Measurements from ENCODE around the gene IGSF6. TPM values are rescaled to one million over a fixed set of nuclear protein-coding genes. Genes with fewer than 3 reads are reported as not detected.
"Not testable (repeated sequence)": the region's sequence is repeated elsewhere in the genome, so short reads cannot be mapped to it uniquely, and the experiment has no call there.

The IGSF6 gene
- total RNA-seq, 2 experiments from 2014 or later: 0.20 TPM; not detected in 1

DNA sequence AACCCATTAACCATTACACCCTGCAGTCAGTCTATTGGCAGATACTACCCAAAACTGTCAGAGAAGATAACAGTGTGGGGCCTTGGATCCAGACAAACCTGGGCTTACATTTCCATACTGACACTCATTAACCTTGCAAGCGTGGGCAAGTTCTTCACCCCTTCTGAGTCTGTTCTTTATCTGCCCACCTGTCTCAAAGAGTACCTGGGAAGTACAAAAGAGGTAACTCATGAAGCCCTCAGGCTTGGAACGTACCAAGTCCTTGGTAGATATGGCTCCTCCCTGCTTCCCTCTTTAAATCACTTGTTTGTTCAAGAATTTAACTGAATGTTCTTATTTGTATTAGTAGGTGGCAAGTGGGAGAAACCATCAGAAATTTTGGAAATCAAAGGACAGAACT, 2.5 kb upstream of the IGSF6 start:
- H3K9me3 Mint-ChIP-seq: no peaks in the 10 kb centered on the region
- H3K36me3 Mint-ChIP-seq (ENCODE audit: low read depth): peaks cover 19% of the 10 kb centered on the region
- H3K27ac Mint-ChIP-seq: no peak overlapping the region
- no peaks in the 10 kb centered on the region for H3K27me3 Mint-ChIP-seq
- intact Hi-C loops (cut with micrococcal nuclease): loop anchor here (5.0 kb wide), 1 partner anchor 52 kb away; no protein-coding TSS in a partner anchor
- H3K4me1 Mint-ChIP-seq (ENCODE audit: low read depth): peaks cover 45% of the 10 kb centered on the region
- TF ChIP-seq, protein P1, sequence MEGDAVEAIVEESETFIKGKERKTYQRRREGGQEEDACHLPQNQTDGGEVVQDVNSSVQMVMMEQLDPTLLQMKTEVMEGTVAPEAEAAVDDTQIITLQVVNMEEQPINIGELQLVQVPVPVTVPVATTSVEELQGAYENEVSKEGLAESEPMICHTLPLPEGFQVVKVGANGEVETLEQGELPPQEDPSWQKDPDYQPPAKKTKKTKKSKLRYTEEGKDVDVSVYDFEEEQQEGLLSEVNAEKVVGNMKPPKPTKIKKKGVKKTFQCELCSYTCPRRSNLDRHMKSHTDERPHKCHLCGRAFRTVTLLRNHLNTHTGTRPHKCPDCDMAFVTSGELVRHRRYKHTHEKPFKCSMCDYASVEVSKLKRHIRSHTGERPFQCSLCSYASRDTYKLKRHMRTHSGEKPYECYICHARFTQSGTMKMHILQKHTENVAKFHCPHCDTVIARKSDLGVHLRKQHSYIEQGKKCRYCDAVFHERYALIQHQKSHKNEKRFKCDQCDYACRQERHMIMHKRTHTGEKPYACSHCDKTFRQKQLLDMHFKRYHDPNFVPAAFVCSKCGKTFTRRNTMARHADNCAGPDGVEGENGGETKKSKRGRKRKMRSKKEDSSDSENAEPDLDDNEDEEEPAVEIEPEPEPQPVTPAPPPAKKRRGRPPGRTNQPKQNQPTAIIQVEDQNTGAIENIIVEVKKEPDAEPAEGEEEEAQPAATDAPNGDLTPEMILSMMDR (IDR thresholded peaks at IDR 0.05): no peak
- no peak overlapping the region for H3K4me3 Mint-ChIP-seq
- ATAC-seq (no peak), DNase-seq (no peak)
- CTCF ChIA-PET: interaction anchor here (5.5 kb wide), 1 partner anchor 51 kb away, joined by 133 read pairs; no protein-coding TSS in a partner anchor
- POLR2A ChIA-PET: interaction anchor here (1.2 kb wide), 1 partner anchor 10 kb away, joined by 3 read pairs; no protein-coding TSS in a partner anchor

DNA sequence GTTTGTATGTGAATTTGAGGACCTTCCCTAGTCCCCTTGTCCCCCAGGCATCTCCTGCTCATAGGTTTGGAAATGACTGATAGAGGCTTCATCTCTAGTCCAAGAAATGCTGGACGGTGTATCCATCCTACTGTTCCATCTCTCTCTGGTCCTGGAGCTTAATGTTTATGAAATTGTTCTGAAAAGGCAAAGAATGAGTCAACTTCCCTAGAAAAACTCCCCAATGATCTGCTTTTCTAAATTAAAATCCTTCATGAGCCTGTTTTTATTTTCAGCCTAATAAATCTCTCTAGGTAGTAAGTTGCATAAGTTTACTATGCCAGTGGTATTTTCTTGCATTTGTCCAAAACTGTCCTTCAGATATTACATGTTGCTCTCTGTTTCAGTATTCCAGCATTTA, 2.1 kb upstream of the IGSF6 start:
- H3K27me3 Mint-ChIP-seq: no peaks in the 10 kb centered on the region
- ChIA-PET CTCF (interaction anchor here (5.5 kb wide), 1 partner anchor 51 kb away, joined by 133 read pairs; no protein-coding TSS in a partner anchor), POLR2A (interaction anchor here (0.7 to 1.2 kb wide), 3 partner anchors 9 to 11 kb away, joined by 3 read pairs; no protein-coding TSS in a partner anchor)
- TF ChIP-seq, protein P1 (IDR thresholded peaks at IDR 0.05): no peak
- ATAC-seq: no peak
- H3K4me1 Mint-ChIP-seq (ENCODE audit: low read depth): peaks cover 45% of the 10 kb centered on the region
- H3K4me3 Mint-ChIP-seq: no peak overlapping the region
- H3K27ac Mint-ChIP-seq: peak overlapping the region; percentile 24
- no peaks in the 10 kb centered on the region for H3K9me3 Mint-ChIP-seq
- peaks cover 19% of the 10 kb centered on the region for H3K36me3 Mint-ChIP-seq (ENCODE audit: low read depth)
- intact Hi-C loops (cut with micrococcal nuclease): no loop called here
- DNase-seq: no peak

DNA sequence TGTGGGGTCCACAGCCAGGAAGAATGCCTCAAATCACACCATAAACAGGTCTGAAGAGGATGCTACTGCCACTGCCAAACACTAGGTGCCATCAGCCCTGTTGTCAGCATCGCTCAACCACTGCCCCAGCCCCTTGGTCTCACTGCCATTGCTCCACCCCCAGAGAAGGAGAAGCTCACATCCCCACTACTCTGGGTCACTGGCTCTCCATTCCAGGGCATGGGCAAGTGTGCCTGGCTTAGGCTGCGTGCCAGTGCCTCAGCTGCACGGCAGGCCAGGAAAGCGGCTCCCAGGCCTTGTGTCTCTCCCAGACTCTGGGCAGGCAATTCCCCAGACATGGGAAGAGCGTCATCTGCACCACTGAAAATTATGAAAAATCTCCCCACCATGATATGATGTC, 1.2 kb upstream of the IGSF6 start:
- ChIA-PET POLR2A (interaction anchor here (1.0 kb wide), 1 partner anchor 12 kb away, joined by 3 read pairs; no protein-coding TSS in a partner anchor), CTCF (interaction anchor here (1.3 to 5.5 kb wide), 2 partner anchors 11 to 52 kb away, joined by 3 to 133 read pairs; no protein-coding TSS in a partner anchor)
- intact Hi-C loops (cut with micrococcal nuclease): no loop called here
- no peaks in the 10 kb centered on the region for H3K9me3 Mint-ChIP-seq
- H3K4me1 Mint-ChIP-seq (ENCODE audit: low read depth): peaks cover 49% of the 10 kb centered on the region
- H3K27ac Mint-ChIP-seq: no peak overlapping the region
- TF ChIP-seq, protein P1 (IDR thresholded peaks at IDR 0.05): no peak
- DNase-seq (no peak), ATAC-seq (peak; percentile 42)
- no peaks in the 10 kb centered on the region for H3K27me3 Mint-ChIP-seq
- no peak overlapping the region for H3K4me3 Mint-ChIP-seq
- peaks cover 19% of the 10 kb centered on the region for H3K36me3 Mint-ChIP-seq (ENCODE audit: low read depth)

DNA sequence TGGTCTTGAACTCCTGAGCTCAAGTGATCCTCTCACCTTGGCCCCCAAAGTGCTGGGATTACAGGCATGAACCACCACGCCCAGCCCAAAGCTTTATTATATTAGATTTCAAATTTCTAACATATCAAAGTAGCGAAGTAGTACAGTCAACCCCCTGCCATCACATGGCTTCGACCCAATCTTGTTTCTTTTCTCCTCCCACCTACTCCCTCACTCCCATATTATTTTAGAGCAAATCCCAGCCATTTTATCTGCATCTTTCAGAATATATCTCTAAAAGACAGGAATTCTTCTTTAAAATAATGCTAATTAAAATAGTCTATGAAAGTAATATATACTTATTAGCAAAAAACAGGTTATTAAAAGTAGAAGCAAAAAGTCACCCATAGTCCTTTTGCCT, 893 bp downstream of the IGSF6 start:
- POLR2A ChIA-PET: interaction anchor here (0.7 kb wide), 1 partner anchor 1859 kb away, joined by 4 read pairs; no protein-coding TSS in a partner anchor

DNA sequence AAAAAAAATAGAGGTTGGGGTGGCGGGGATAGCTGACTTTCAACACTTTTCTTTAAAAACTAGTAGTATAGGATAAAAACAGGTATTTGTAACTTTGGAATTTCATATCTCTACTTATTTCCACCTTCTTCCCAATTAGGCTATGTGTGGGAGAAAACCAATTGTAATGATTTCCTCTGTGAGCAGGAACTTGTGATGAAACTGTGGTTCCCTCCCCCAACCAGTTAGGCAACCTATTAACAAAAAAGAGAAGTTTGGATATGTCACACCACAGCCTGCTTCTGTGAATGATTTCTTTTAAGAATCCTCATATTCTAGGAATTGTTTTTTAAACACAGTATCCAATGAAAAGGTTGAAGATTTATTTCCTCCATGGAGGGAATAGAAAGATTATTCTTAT, 1.9 kb downstream of the IGSF6 start:
- H3K4me1 Mint-ChIP-seq (ENCODE audit: low read depth): peaks cover 56% of the 10 kb centered on the region
- ChIA-PET CTCF (interaction anchor here (0.6 to 1.2 kb wide), 3 partner anchors 58 to 66 kb away, joined by 3 to 5 read pairs (median 4); no protein-coding TSS in a partner anchor), POLR2A (interaction anchor here (0.7 kb wide), 1 partner anchor 1860 kb away, joined by 4 read pairs; no protein-coding TSS in a partner anchor)
- TF ChIP-seq, protein P1 (IDR thresholded peaks at IDR 0.05): no peak
- H3K4me3 Mint-ChIP-seq: no peak overlapping the region
- ATAC-seq (no peak), DNase-seq (no peak)
- H3K36me3 Mint-ChIP-seq (ENCODE audit: low read depth): peaks cover 15% of the 10 kb centered on the region
- H3K27ac Mint-ChIP-seq: peak overlapping the region; percentile 20
- no peaks in the 10 kb centered on the region for H3K9me3 Mint-ChIP-seq
- intact Hi-C loops (cut with micrococcal nuclease): no loop called here
- H3K27me3 Mint-ChIP-seq: no peaks in the 10 kb centered on the region

More for the DNA sequence above, 893 bp downstream of the IGSF6 start:
- H3K4me3 Mint-ChIP-seq: no peak overlapping the region
- ATAC-seq (no peak), DNase-seq (no peak)
- TF ChIP-seq, protein P1 (IDR thresholded peaks at IDR 0.05): no peak
- H3K9me3 Mint-ChIP-seq: no peaks in the 10 kb centered on the region
- H3K27me3 Mint-ChIP-seq: no peaks in the 10 kb centered on the region
- peaks cover 51% of the 10 kb centered on the region for H3K4me1 Mint-ChIP-seq (ENCODE audit: low read depth)
- CTCF ChIA-PET: interaction anchor here (1.0 to 1.2 kb wide), 3 partner anchors 12 to 67 kb away, joined by 3 to 5 read pairs (median 4); no protein-coding TSS in a partner anchor
- H3K27ac Mint-ChIP-seq: no peak overlapping the region
- H3K36me3 Mint-ChIP-seq (ENCODE audit: low read depth): peaks cover 20% of the 10 kb centered on the region
- intact Hi-C loops (cut with micrococcal nuclease): no loop called here

DNA sequence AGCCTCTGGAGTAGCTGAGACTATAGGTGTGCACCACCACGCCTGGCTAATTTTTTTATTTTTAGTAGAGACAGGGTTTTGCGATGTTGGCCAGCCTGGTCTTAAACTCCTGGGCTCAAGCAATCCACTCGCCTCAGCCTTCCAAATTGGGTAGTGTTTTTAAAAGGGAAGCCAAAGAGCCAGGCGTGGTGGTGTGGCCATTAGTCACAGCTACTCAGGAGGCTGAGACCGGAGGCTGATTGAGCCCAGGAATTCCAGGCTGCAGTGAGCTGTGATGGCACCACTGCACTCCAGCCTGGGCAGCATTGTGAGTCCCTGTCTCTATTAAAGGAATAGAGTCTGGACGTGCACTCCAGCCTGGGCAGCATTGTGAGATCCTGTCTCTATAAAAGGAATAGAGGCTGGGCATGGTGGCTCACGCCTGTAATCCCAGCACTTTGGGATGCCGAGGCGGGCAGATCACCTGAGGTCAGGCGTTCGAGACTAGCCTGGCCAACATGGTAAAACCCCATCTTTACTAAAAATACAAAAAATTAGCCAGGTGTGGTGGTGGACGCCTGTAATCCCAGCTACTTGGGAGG, 2.5 kb downstream of the IGSF6 start:
- H3K4me3 Mint-ChIP-seq; DNase-seq; H3K36me3 Mint-ChIP-seq (ENCODE audit: low read depth); H3K27me3 Mint-ChIP-seq; H3K27ac Mint-ChIP-seq; H3K9me3 Mint-ChIP-seq; ATAC-seq: not testable (repeated sequence)
- POLR2A ChIA-PET: interaction anchor here (0.6 kb wide), 1 partner anchor 28 kb away, joined by 3 read pairs; no protein-coding TSS in a partner anchor
- H3K4me1 Mint-ChIP-seq (ENCODE audit: low read depth): peaks cover 59% of the 10 kb centered on the region
- CTCF ChIA-PET: interaction anchor here (0.6 to 2.5 kb wide), 3 partner anchors 7 to 65 kb away, joined by 3 to 30 read pairs (median 3); no protein-coding TSS in a partner anchor
- intact Hi-C loops (cut with micrococcal nuclease): loop anchor here (5.0 kb wide), 1 partner anchor 38 kb away; no protein-coding TSS in a partner anchor
